Upper lobe of left lung (tissue), 4 donors: ENCODE results near the gene SRSF9.

Experiments used
- CTCF ChIP-seq, 6 experiments: fragments of 450-650 bp in 4 of 6; fragments of 200-600 bp in 2 of 6; sonication (generic) in 2 of 6; IDR thresholded peaks; one replicate each; pipeline ENCODE4 v1.5.1; 2016 to 2019; ENCODE audit warnings: antibody characterized with exemption in 6 of 6
- POLR2A ChIP-seq, 4 donors: fragments of 450-650 bp; IDR thresholded peaks; one replicate each; pipeline ENCODE4 v1.5.1; 2016 to 2017; ENCODE audit warnings: antibody characterized with exemption in 4 of 4, mild to moderate bottlenecking in 2 of 4
- POLR2AphosphoS5 ChIP-seq, 2 donors: sonication (generic); formaldehyde crosslinking; IDR thresholded peaks; one replicate each; pipeline ENCODE4 v1.5.1; 2017; ENCODE audit warnings: antibody characterized with exemption in 2 of 2

- no peak for TF ChIP-seq CTCF (IDR thresholded peaks at IDR 0.05)
- TF ChIP-seq POLR2A (IDR thresholded peaks at IDR 0.05): no peak
- TF ChIP-seq POLR2AphosphoS5 (IDR thresholded peaks at IDR 0.05): no peak
Observed at GRCh38 chr12:120421701-120422100, 47.8 kb downstream of the SRSF9 start.
